WI38 (cell line): Measurements from ENCODE around the gene ARHGEF19.

Experiments
- H3K4me3 ChIP-seq: 2 replicates; pipeline ENCODE4 v1.5.1; 2011; ENCODE audit warnings: low read depth, mild to moderate bottlenecking, control low read depth, low read length
- TF ChIP-seq, protein P1 (sequence below): IDR thresholded peaks from 2 replicates; pipeline ENCODE4 v1.5.1; 2012; ENCODE audit warnings: low read depth, mild to moderate bottlenecking, control low read depth, low read length

ARHGEF19 gene

DNA sequence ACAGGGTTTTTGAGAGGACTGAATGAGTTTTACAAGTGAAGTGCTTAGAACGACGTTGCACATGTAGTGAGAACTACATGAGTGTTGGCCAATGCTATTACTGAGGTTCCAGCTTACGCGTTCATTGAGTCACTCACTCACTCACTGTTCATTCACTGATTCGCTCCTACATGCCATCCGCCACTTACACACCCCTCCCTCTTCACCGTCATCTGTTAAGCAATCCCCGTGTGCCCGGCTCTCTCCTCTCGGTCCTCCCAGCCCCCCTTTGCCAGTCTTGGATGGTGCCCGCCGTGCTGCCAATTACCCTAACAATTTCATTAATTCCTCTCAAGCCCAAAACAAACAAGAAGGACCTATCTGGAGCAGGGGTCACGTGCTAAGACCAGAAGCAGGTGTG, 29.3 kb downstream of the ARHGEF19 start:
- TF ChIP-seq, protein P1, sequence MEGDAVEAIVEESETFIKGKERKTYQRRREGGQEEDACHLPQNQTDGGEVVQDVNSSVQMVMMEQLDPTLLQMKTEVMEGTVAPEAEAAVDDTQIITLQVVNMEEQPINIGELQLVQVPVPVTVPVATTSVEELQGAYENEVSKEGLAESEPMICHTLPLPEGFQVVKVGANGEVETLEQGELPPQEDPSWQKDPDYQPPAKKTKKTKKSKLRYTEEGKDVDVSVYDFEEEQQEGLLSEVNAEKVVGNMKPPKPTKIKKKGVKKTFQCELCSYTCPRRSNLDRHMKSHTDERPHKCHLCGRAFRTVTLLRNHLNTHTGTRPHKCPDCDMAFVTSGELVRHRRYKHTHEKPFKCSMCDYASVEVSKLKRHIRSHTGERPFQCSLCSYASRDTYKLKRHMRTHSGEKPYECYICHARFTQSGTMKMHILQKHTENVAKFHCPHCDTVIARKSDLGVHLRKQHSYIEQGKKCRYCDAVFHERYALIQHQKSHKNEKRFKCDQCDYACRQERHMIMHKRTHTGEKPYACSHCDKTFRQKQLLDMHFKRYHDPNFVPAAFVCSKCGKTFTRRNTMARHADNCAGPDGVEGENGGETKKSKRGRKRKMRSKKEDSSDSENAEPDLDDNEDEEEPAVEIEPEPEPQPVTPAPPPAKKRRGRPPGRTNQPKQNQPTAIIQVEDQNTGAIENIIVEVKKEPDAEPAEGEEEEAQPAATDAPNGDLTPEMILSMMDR = no peak

DNA sequence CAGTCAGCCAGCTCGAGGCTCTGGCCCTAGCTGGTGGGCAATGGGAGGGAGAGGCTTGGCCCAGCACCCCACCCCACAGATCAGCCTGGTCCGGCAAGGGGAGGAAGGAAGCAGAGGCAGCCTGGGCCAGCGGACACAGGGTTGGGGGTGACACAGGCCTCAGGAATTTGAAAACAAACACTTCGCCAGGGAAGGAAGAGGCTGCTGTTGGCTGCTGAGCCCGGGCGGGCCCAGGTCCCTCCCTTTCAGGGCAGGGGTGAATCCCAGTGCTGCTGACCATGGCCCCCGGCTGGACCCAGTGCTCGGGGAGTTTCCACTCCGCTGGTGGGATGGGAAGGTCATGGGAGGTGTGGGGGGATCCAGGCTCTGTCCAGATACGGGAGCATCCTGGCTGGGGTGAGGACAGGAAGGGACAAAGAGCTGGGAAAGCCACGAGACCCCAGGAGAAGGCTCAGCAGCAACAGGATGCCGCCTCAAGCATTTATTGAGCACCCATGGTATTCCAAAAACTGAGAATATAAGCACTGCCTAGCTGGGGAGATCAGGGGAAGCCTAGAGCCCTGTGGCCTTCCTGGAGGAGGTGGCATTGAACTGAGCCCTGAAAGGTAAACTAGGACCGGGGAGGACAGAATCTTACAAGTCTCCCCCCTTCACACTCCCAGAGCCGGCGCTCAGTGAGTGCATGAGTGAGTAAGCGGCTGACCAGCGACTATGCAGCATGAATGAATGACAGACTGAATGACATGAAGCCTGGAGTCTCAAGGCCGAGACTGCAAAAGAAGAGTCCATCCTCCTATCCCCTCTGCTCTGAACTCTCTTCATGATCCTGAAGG, 30.3 kb downstream of the ARHGEF19 start:
- no peak overlapping the region for H3K4me3 ChIP-seq
- TF ChIP-seq, protein P1 = no peak

More for the DNA sequence above, 29.3 kb downstream of the ARHGEF19 start:
- H3K4me3 ChIP-seq = no peak overlapping the region

DNA sequence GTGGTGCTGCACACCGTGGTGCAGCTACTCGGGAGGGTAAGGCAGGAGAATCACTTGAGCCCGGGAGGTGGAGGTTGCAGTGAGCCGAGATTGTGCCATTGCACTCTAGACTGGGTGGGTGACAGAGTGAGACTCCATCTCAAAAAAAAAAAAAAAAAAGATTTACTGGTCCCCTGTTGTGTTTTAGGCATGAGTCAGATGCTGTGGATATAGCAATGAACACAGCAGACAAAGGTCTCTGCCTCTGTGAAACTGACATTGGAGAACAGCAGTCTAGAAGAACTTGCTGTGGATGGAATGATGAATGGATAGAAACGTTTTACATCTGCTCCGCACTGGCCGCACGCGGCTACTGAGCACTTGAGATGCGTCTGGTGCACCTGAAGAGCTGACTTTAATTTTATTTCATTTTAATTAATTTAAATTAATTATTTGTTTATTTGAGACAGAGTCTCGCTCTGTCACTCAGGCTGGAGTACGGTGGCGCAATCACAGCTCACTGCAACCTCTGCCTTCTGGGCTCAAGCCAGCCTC, 32.1 kb downstream of the ARHGEF19 start:
- no peak overlapping the region for H3K4me3 ChIP-seq
- TF ChIP-seq, protein P1 = no peak

DNA sequence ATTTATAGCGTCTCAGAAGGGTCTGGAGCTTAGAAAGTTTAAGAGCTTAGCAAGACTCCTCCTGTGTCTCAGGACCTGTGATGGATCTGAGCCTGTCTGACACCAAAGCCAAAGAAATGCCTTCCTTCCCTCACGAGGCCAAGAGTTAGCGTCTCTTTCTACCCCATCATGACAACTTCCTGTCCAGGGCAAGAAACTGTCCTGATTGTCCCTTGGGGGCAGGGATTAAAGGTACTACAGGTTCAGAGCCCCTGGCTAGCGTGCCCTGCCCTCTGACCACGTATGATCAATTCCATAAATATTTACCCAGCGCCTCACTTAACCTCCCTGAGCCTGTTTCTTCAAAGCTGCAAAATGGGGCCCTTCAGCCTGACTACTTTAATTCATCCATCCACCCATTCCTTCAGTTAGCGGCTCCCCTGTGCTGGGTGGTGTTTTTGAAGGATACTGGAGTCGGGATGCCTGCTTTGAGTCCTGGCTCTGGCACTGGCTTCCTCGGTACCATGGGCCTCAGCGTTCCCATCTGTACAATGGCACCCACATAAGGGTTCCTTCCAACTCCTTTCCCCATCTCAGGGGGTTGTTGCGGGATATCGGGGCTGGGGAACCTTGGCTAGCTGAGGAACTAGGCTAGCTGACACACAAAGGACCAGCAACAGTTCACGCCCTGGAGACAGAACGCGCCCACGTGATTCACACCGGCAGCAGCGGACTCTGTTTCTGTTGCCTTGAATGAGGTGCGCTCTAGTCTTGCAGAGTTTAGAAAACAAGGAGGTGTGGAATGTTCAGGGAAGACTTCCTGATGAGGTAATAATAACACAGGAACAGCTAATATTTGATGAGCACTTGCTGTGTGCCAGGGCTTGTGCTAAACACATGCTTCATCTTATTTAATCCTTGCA, 33.6 kb downstream of the ARHGEF19 start:
- no peak overlapping the region for H3K4me3 ChIP-seq
- TF ChIP-seq, protein P1 = no peak

DNA sequence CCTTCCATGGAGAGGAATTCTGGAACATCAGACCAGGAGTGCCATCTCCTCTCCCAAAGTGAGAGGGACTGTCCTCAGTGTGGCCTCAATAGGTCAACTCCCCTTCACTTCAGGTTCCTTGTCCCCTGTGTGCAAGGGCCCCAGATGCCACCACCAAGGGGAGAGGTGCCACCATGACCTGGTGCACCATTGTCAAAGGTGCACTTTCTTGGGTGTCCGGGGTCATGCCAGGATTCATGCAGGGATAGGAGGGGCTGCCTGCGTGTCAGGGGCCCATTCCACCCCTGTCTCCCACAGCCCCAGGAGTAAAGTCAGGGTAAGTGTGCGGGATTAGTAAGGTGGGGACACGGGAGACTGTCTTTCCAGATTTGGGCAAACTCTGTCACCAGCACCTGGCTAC, 35.1 kb downstream of the ARHGEF19 start:
- H3K4me3 ChIP-seq = no peak overlapping the region
- TF ChIP-seq, protein P1 = no peak

DNA sequence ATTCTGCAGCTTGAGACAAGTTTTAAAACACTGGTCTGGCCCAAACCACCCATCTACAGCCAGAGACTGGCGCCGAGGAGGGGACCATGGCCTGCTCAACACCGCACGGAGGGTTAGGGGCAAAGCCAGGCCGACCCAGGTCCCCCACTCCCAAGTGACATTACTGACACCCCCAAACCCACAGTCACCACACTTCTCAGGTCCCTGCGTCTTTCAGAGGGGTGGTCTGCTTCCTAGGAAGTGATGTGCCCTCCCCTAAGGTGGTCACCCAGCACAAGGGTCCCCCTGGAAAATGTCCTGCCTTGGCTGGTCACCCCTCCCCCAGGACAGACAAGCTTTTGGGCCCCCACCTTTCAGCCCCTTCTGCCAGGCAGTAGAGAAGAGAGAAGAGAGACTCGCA, 35.8 kb downstream of the ARHGEF19 start:
- H3K4me3 ChIP-seq = no peak overlapping the region

More for the DNA sequence above, 35.8 kb downstream of the ARHGEF19 start:
- TF ChIP-seq, protein P1 = no peak
